Stimulated activated naive B cell treated with anti-CD40 and anti-IgM and Interleukin-4, amounts not matched to agents 10 μg/mL and 1 μg/mL and 100 μg/mL, for 72 hours (primary cell): ENCODE measurements around the gene CEACAM6.
"Not testable (repeated sequence)": the region's sequence is repeated elsewhere in the genome, so short reads cannot be mapped to it uniquely, and the experiment has no call there.

Experiments used
- ATAC-seq, 2 donors: fragments of 150-1000 bp; cut with Tn5 transposase; replicated peaks; 2 replicates each; pipeline ENCODE4 v1.10.0; 2021; ENCODE audit warnings: moderate library complexity in 1 of 2
- DNase-seq: peaks from one replicate; pipeline ENCODE4 v3.0.0; 2021
- H3K27ac Mint-ChIP-seq: one replicate; pipeline ENCODE4 v1.8.0; 2022; ENCODE audit warnings: mild to moderate bottlenecking, mixed read lengths
- H3K27me3 Mint-ChIP-seq, 2 donors: one replicate each; pipeline ENCODE4 v1.8.0; 2022; ENCODE audit warnings: mixed read lengths in 2 of 2
- H3K36me3 Mint-ChIP-seq, 2 donors: one replicate each; pipeline ENCODE4 v1.8.0; 2022; ENCODE audit warnings: mixed read lengths in 2 of 2, mild to moderate bottlenecking in 1 of 2
- H3K4me1 Mint-ChIP-seq, 2 donors: one replicate each; pipeline ENCODE4 v1.8.0; 2022; ENCODE audit warnings: mixed read lengths in 2 of 2, mild to moderate bottlenecking in 1 of 2
- H3K4me3 Mint-ChIP-seq, 2 donors: one replicate each; pipeline ENCODE4 v1.8.0; 2022; ENCODE audit warnings: mild to moderate bottlenecking in 2 of 2, mixed read lengths in 2 of 2, moderate library complexity in 1 of 2
- H3K9me3 Mint-ChIP-seq, 2 donors: one replicate each; pipeline ENCODE4 v1.8.0; 2022; ENCODE audit warnings: mixed read lengths in 2 of 2, mild to moderate bottlenecking in 1 of 2

CEACAM6 gene

GRCh38 chr19:41735071-41735600, 20.2 kb upstream of the CEACAM6 start:
- Mint-ChIP-seq H3K36me3 (no peaks in the 10 kb centered on the region), H3K9me3 (no peaks in the 10 kb centered on the region), H3K27me3 (peaks cover 16 to 42% of the 10 kb centered on the region in 2 donors), H3K4me1 (peaks cover 0 to 2% of the 10 kb centered on the region in 2 donors), H3K27ac (no peak overlapping the region), H3K4me3 (no peak overlapping the region)
- ATAC-seq (no peak), DNase-seq (no peak)

GRCh38 chr19:41739361-41739760, 16.0 kb upstream of the CEACAM6 start:
- no peak for DNase-seq
- H3K9me3 Mint-ChIP-seq, result no peaks in the 10 kb centered on the region
- no peak overlapping the region for H3K4me3 Mint-ChIP-seq
- peaks cover 5 to 7% of the 10 kb centered on the region in 2 donors for H3K4me1 Mint-ChIP-seq
- no peaks in the 10 kb centered on the region for H3K36me3 Mint-ChIP-seq
- no peak for ATAC-seq
- peaks cover 9 to 24% of the 10 kb centered on the region in 2 donors for H3K27me3 Mint-ChIP-seq
- no peak overlapping the region for H3K27ac Mint-ChIP-seq

GRCh38 chr19:41740415-41741243, 14.7 kb upstream of the CEACAM6 start:
- Mint-ChIP-seq H3K4me1 (peaks cover 15 to 20% of the 10 kb centered on the region in 2 donors), H3K9me3 (no peaks in the 10 kb centered on the region), H3K36me3 (no peaks in the 10 kb centered on the region), H3K27ac (no peak overlapping the region), H3K27me3 (peaks cover 17 to 25% of the 10 kb centered on the region in 2 donors), H3K4me3 (no peak overlapping the region)
- peak; percentile 21 to 29 for ATAC-seq
- no peak for DNase-seq

GRCh38 chr19:41741244-41741554, 14.1 kb upstream of the CEACAM6 start:
- H3K4me3 Mint-ChIP-seq, result no peak overlapping the region
- ATAC-seq, result no peak
- peaks cover 20 to 25% of the 10 kb centered on the region in 2 donors for H3K4me1 Mint-ChIP-seq
- H3K27me3 Mint-ChIP-seq, result peaks cover 22 to 30% of the 10 kb centered on the region in 2 donors
- no peaks in the 10 kb centered on the region for H3K36me3 Mint-ChIP-seq
- H3K27ac Mint-ChIP-seq, result no peak overlapping the region
- H3K9me3 Mint-ChIP-seq, result no peaks in the 10 kb centered on the region
- no peak for DNase-seq

DNA sequence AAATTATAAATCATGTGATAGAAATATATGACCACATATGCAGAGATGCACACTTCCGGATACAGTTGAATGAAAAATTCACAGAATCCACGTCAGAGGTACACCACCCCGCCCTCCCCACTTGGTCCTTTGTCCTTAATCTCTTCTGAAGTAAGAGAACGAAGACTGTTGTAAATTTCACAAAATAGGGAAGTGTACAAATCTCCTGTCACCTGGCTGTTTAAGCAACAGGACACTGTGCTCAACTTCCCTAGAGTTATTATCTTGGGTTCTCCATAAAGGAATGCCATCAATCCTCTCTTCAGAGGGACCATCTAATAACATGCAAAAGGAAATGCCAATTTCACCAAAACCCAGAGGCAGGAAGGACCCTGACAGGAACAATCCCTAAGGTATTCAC, 10.5 kb upstream of the CEACAM6 start:
- no peaks in the 10 kb centered on the region for H3K9me3 Mint-ChIP-seq
- H3K36me3 Mint-ChIP-seq, result no peaks in the 10 kb centered on the region
- no peak for DNase-seq
- no peak overlapping the region for H3K27ac Mint-ChIP-seq
- no peak overlapping the region for H3K4me3 Mint-ChIP-seq
- H3K4me1 Mint-ChIP-seq, result peaks cover 19 to 36% of the 10 kb centered on the region in 2 donors
- peaks cover 48 to 50% of the 10 kb centered on the region in 2 donors for H3K27me3 Mint-ChIP-seq
- ATAC-seq, result peak in 1 of 2 donors; percentile 62

DNA sequence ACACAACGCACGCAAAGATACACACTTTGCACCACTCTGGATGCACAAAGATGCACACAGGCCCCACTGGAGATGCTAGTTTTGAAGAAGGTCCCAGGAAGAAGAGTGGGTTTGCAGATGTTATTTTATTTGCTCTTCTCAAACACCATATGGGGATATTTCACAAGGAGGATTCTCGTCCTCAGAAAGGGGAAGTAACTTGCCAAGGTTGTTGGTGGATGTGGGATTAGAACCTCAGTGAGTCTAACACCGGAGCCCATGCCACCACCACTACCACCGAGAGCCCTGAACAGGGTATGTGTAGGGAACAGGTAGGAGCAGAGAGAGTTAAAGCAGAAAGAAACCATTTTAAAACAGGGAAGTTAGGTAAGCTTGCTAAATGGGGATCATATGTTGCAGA, 9.6 kb upstream of the CEACAM6 start:
- Mint-ChIP-seq H3K4me3 (no peak overlapping the region), H3K27me3 (peaks cover 48 to 54% of the 10 kb centered on the region in 2 donors), H3K27ac (no peak overlapping the region), H3K4me1 (peaks cover 21 to 36% of the 10 kb centered on the region in 2 donors), H3K36me3 (no peaks in the 10 kb centered on the region), H3K9me3 (no peaks in the 10 kb centered on the region)
- ATAC-seq (no peak), DNase-seq (no peak)

GRCh38 chr19:41746593-41747227, 8.6 kb upstream of the CEACAM6 start:
- H3K4me1 Mint-ChIP-seq, result peaks cover 21 to 36% of the 10 kb centered on the region in 2 donors
- peak; percentile 76 to 81 for ATAC-seq
- H3K27me3 Mint-ChIP-seq, result peaks cover 40 to 51% of the 10 kb centered on the region in 2 donors

DNA sequence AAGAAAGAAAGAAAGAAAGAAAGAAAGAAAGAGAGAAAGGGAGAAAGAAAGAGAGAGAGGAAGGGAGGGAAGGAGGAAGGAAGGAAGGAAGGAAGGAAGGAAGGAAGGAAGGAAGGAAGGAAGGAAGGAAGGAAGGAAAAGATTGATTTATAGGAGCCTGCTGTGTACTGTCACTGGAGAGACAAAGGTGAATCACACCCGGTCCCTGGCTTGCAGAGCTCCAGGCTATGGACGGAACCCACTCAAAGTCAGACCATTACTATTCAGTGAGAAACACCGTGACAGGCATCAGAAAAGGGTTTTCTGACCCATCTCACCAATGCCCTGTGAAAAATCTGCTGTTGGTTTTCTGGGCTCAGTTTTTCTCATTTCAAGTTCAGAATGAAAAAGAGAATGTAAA, 7.3 kb upstream of the CEACAM6 start:
- H3K36me3 Mint-ChIP-seq, result no peaks in the 10 kb centered on the region
- ATAC-seq, result no peak
- peaks cover 21 to 36% of the 10 kb centered on the region in 2 donors for H3K4me1 Mint-ChIP-seq
- H3K9me3 Mint-ChIP-seq, result no peaks in the 10 kb centered on the region
- H3K4me3 Mint-ChIP-seq, result no peak overlapping the region
- no peak overlapping the region for H3K27ac Mint-ChIP-seq
- no peak for DNase-seq
- H3K27me3 Mint-ChIP-seq, result peaks cover 39 to 56% of the 10 kb centered on the region in 2 donors

More at GRCh38 chr19:41746593-41747227, 8.6 kb upstream of the CEACAM6 start:
- Mint-ChIP-seq H3K36me3 (no peaks in the 10 kb centered on the region), H3K9me3 (no peaks in the 10 kb centered on the region), H3K27ac (no peak overlapping the region), H3K4me3 (no peak overlapping the region)
- peak; percentile 8 for DNase-seq

- not testable (repeated sequence) for H3K36me3 Mint-ChIP-seq, H3K4me3 Mint-ChIP-seq, H3K27ac Mint-ChIP-seq, DNase-seq, H3K9me3 Mint-ChIP-seq, ATAC-seq
- H3K4me1 Mint-ChIP-seq, result peaks cover 12 to 22% of the 10 kb centered on the region in 2 donors
- peaks cover 32 to 55% of the 10 kb centered on the region in 2 donors for H3K27me3 Mint-ChIP-seq
These were observed 4.8 kb upstream of the CEACAM6 start for GRCh38 chr19:41750248-41751134.

DNA sequence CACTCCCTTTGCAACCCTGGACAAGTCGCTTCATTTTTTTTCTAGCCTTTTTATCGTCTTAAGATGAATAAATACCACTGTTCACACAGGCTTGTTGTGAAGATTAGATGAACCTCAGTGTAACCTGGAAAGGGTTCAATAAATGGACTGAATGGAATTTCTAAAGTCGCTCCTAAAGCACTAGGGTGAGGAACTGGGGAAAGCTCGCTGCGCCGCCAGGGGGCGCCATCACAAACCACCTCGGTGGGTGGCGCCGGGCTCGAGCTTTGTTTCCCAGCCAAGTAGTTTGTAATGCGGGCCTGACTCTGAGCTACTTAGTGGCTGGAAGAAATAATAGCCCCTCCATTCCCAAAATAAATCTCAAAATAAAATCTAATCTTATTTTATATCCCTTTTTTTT, 2.2 kb upstream of the CEACAM6 start:
- ATAC-seq (peak; percentile 76 to 80), DNase-seq (peak; percentile 21)
- peaks cover 10 to 29% of the 10 kb centered on the region in 2 donors for H3K27me3 Mint-ChIP-seq
- no peak overlapping the region for H3K4me3 Mint-ChIP-seq
- no peaks in the 10 kb centered on the region for H3K36me3 Mint-ChIP-seq
- H3K27ac Mint-ChIP-seq, result no peak overlapping the region
- H3K9me3 Mint-ChIP-seq, result no peaks in the 10 kb centered on the region
- peaks cover 4 to 5% of the 10 kb centered on the region in 2 donors for H3K4me1 Mint-ChIP-seq

DNA sequence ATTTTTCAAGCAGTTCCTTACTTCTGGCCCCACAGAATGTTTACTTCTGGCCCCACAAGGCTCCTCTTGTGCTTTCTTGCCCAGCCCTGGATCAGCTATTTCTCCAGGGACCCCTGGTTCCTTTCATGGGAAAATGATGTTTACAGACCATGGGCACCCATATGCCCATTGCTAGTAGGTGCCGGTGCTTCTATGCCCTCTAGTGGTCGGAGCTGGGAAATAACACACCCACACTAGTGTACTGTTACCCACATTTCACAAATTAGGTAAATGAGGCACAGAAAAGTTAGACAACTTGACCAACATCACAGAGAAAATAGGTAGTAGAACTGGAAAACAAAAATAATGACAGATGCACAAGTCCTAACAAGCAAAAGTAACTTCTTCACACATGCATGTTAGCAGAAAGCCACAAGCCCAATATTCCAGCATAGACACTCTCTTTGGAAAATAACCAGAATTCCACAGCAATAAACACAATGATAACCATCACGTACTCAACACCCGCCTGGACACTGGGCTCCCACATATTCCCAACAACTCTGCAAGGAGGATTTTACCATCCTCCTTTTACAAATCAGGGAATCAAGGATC, 1.3 kb upstream of the CEACAM6 start:
- peaks cover 2 to 21% of the 10 kb centered on the region in 2 donors for H3K27me3 Mint-ChIP-seq
- H3K27ac Mint-ChIP-seq, result no peak overlapping the region
- DNase-seq (peak; percentile 41), ATAC-seq (peak; percentile 90 to 91)
- H3K9me3 Mint-ChIP-seq, result no peaks in the 10 kb centered on the region
- H3K36me3 Mint-ChIP-seq, result no peaks in the 10 kb centered on the region
- no peak overlapping the region for H3K4me3 Mint-ChIP-seq
- peaks cover 4 to 5% of the 10 kb centered on the region in 2 donors for H3K4me1 Mint-ChIP-seq

DNA sequence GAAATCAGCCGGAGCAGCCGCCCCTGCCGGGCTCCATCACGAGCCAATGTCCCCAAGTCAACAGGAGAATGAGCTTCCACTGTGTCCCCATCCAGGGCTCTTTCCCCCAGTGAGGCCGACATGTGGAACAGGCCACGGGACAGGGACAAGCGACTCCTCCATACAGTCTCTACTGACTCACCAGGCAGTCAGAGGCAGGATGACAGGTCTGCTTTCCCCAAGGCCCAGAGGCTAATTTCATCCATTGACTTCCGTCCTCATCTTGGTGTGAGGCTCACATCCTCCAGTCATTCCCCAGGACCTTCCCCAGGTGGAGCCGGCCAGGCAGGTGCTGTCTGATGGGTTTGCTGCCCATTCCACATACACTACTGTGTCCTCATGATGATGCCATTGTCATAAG, 3.5 kb downstream of the CEACAM6 start:
- no peak for ATAC-seq
- Mint-ChIP-seq H3K27me3 (peaks cover 22 to 30% of the 10 kb centered on the region in 2 donors), H3K9me3 (no peaks in the 10 kb centered on the region), H3K4me1 (peaks cover under 1 to 2% of the 10 kb centered on the region in 2 donors), H3K4me3 (no peak overlapping the region), H3K36me3 (no peaks in the 10 kb centered on the region), H3K27ac (no peak overlapping the region)
- DNase-seq, result no peak

DNA sequence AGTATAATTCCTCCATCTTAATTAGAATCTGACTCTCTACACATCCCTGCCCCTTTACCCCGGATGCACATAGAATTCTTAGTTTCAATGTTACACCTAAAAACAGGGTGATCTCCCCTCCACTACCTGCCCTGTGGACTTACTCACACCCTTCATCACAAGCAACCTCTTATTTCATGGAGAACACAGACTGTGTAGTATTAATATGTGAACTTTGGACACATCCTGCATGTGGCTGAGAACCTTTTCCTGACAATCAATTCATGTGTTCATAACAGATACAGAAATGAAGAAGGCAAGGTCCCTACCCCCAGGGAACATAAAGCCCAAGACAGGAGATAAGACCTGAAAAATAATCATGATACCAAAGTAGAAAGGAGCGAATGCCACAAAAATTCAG, 11.8 kb downstream of the CEACAM6 start:
- ATAC-seq (no peak), DNase-seq (no peak)
- Mint-ChIP-seq H3K36me3 (no peaks in the 10 kb centered on the region), H3K9me3 (no peaks in the 10 kb centered on the region), H3K4me1 (no peaks in the 10 kb centered on the region), H3K4me3 (no peak overlapping the region), H3K27me3 (peaks cover 18 to 21% of the 10 kb centered on the region in 2 donors), H3K27ac (no peak overlapping the region)

DNA sequence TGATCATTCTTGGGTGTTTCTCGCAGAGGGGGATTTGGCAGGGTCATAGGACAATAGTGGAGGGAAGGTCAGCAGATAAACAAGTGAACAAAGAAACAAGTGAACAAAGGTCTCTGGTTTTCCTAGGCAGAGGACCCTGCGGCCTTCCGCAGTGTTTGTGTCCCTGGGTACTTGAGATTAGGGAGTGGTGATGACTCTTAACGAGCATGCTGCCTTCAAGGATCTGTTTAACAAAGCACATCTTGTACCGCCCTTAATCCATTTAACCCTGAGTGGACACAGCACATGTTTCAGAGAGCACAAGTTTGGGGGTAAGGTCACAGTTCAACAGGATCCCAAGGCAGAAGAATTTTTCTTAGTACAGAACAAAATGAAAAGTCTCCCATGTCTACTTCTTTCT, 12.8 kb downstream of the CEACAM6 start:
- DNase-seq, H3K4me3 Mint-ChIP-seq, H3K4me1 Mint-ChIP-seq, H3K36me3 Mint-ChIP-seq, H3K9me3 Mint-ChIP-seq, ATAC-seq, H3K27ac Mint-ChIP-seq: not testable (repeated sequence)
- H3K27me3 Mint-ChIP-seq, result peaks cover 8 to 22% of the 10 kb centered on the region in 2 donors
